CD14-positive monocyte (primary cell): ENCODE results near the gene RGS3. TPM values are rescaled to one million over a fixed set of nuclear protein-coding genes. Genes with fewer than 3 reads are reported as not detected.
A peak's percentile ranks its signal among the peaks of the same experiment; 100 is the strongest.

Source experiments
- DNase-seq, 3 donors: peaks; one replicate each; pipeline ENCODE4 v3.0.0-alpha.2; 2011 to 2022
- H2AFZ ChIP-seq: 2 replicates; pipeline ENCODE4 v1.6.0; 2012; ENCODE audit warnings: mild to moderate bottlenecking, low read depth, low read length, inconsistent platforms; ENCODE audit not compliant: insufficient read depth, poor library complexity, severe bottlenecking
- H3K27ac ChIP-seq, 2 donors: 1 replicate in 1 of 2; 2 replicates in 1 of 2; pipeline ENCODE4 v1.5.1; 2012 to 2013; ENCODE audit warnings: low read length in 2 of 2, control low read depth in 1 of 2, inconsistent platforms in 1 of 2, low read depth in 1 of 2, mild to moderate bottlenecking in 1 of 2
- H3K27me3 ChIP-seq, 2 donors: one replicate each; pipeline versions ENCODE4 v1.6.0 to v1.6.1; 2011 to 2013; ENCODE audit warnings: low read length in 2 of 2; ENCODE audit not compliant: control insufficient read depth in 2 of 2, insufficient read depth in 2 of 2
- H3K36me3 ChIP-seq, 2 donors: replicated peaks in 1 of 2; 1 replicate in 1 of 2; 2 replicates in 1 of 2; pipeline versions ENCODE4 v1.5.1 to v1.6.1; 2012 to 2013; ENCODE audit warnings: low read length in 2 of 2, control low read depth in 1 of 2, inconsistent platforms in 1 of 2, mild to moderate bottlenecking in 1 of 2; ENCODE audit not compliant: insufficient read depth in 2 of 2, control insufficient read depth in 1 of 2
- H3K4me1 ChIP-seq, 2 donors: 1 replicate in 1 of 2; 2 replicates in 1 of 2; pipeline versions ENCODE4 v1.5.1 to v1.6.1; 2012 to 2013; ENCODE audit warnings: low read length in 2 of 2, control low read depth in 1 of 2, inconsistent platforms in 1 of 2, mild to moderate bottlenecking in 1 of 2, moderate library complexity in 1 of 2; ENCODE audit not compliant: insufficient read depth in 2 of 2, control insufficient read depth in 1 of 2
- H3K4me2 ChIP-seq: replicated peaks from 2 replicates; pipeline ENCODE3; 2012; ENCODE audit warnings: low read length, moderate library complexity, mild to moderate bottlenecking; ENCODE audit not compliant: poor library complexity, severe bottlenecking; ENCODE audit errors: extremely low read depth
- H3K4me3 ChIP-seq, 3 experiments: fragments of 200-600 bp in 1 of 3; sonication (generic) in 1 of 3; replicated peaks in 1 of 3; 1 replicate in 2 of 3; 2 replicates in 1 of 3; pipeline ENCODE4 v1.5.1; 2011 to 2013; ENCODE audit warnings: low read length in 3 of 3, mild to moderate bottlenecking in 3 of 3, control low read depth in 2 of 3, low read depth in 2 of 3, inconsistent platforms in 1 of 3, moderate library complexity in 1 of 3
- H3K79me2 ChIP-seq: 2 replicates; pipeline ENCODE4 v1.6.0; 2012; ENCODE audit warnings: mild to moderate bottlenecking, control low read depth, inconsistent platforms, low read length, moderate library complexity; ENCODE audit not compliant: insufficient read depth
- H3K9ac ChIP-seq: 2 replicates; pipeline ENCODE4 v1.6.0; 2017; ENCODE audit warnings: low read length, mild to moderate bottlenecking; ENCODE audit not compliant: insufficient read depth, poor library complexity, severe bottlenecking
- H3K9me3 ChIP-seq, 2 donors: replicated peaks in 1 of 2; 1 replicate in 1 of 2; 2 replicates in 1 of 2; pipeline versions ENCODE4 v1.5.1 to v1.6.1; 2012 to 2013; ENCODE audit warnings: low read length in 2 of 2, control low read depth in 1 of 2; ENCODE audit not compliant: control insufficient read depth in 1 of 2, insufficient read depth in 1 of 2
- H4K20me1 ChIP-seq: 2 replicates; pipeline ENCODE4 v1.6.0; 2012; ENCODE audit warnings: mild to moderate bottlenecking, low read length, control low read depth, moderate library complexity; ENCODE audit not compliant: insufficient read depth
- H3K27ac Mint-ChIP-seq, 7 donors: one replicate each; pipeline ENCODE4 v1.8.0; 2020; ENCODE audit warnings: mild to moderate bottlenecking in 7 of 7, mixed read lengths in 7 of 7, moderate library complexity in 6 of 7, inconsistent platforms in 2 of 7
- H3K27me3 Mint-ChIP-seq, 3 donors: one replicate each; pipeline ENCODE4 v1.8.0; 2021 to 2022; ENCODE audit warnings: low read depth in 3 of 3, mild to moderate bottlenecking in 3 of 3, mixed read lengths in 3 of 3, moderate library complexity in 3 of 3, inconsistent platforms in 1 of 3
- H3K36me3 Mint-ChIP-seq, 2 donors: one replicate each; pipeline ENCODE4 v1.8.0; 2020; ENCODE audit warnings: mixed read lengths in 2 of 2, inconsistent platforms in 1 of 2, mild to moderate bottlenecking in 1 of 2
- H3K4me1 Mint-ChIP-seq: one replicate; pipeline ENCODE4 v1.8.0; 2020; ENCODE audit warnings: mild to moderate bottlenecking, mixed read lengths
- H3K4me3 Mint-ChIP-seq, 2 donors: one replicate each; pipeline ENCODE4 v1.8.0; 2020; ENCODE audit warnings: mild to moderate bottlenecking in 2 of 2, mixed read lengths in 2 of 2, moderate library complexity in 1 of 2
- H3K9me3 Mint-ChIP-seq, 7 donors: one replicate each; pipeline ENCODE4 v1.8.0; 2020 to 2022; ENCODE audit warnings: mixed read lengths in 7 of 7, mild to moderate bottlenecking in 6 of 7, moderate library complexity in 6 of 7, inconsistent platforms in 2 of 7
- CTCF ChIP-seq: fragments of 200-600 bp; IDR thresholded peaks from one replicate; pipeline ENCODE4 v1.8.0; 2022; ENCODE audit warnings: antibody characterized with exemption, mild to moderate bottlenecking
- whole genome bisulfite sequencing: methylation state at CpG from one replicate; pipeline ENCODE4 v1.1.5; 2013; ENCODE audit warnings: missing lambda C conversion rate; ENCODE audit not compliant: insufficient coverage; 5-methylcytosine and 5-hydroxymethylcytosine counted together
- intact Hi-C, 2 donors: fragments of 100-400 bp; cut with micrococcal nuclease; formaldehyde crosslinking; loops; one replicate each; pipeline versions ENCODE4 v1.15.0 to v1.15.1; 2023
- polyA plus RNA-seq, 3 donors: library from polyadenylated mRNA; depleted of rRNA in 1 of 3; unstranded in 2 of 3; stranded (reverse) in 1 of 3; fragments of 300-500 nt in 2 of 3; fragments of >200 nt in 1 of 3; fragmentation: Illumina TruSeq in 2 of 3; gene quantifications; 1 replicate in 2 of 3; 2 replicates in 1 of 3; pipeline ENCODE4 v1.2.3, GENCODE V29; 2012 to 2021

The RGS3 gene
- polyA plus RNA-seq, 3 donors, result 9.1 to 16.2 (median 15.8) TPM

DNA sequence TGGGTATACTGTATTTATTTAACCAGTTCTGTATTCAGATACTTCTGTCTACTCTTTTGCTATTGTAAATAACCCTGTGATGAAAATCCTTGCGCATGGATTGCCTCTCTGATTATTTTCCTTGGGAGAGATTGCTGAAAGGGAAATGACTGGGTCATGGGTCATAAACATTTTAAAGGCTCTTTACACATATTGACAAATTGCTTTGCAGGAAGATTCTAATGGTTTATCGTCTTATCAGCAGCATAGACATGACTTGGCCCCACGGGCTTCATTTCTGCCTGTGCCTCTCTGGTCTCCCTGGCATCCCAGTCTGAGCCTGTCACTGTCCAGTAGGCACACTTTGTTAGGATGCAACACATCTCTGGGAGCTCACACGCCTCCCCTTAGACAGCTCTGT, 52.3 kb downstream of the RGS3 start:
- Histone ChIP-seq H3K9me3 (no peaks in the 10 kb centered on the region), H3K4me1 (peaks cover 13 to 20% of the 10 kb centered on the region in 2 donors), H3K4me3 (no peak overlapping the region), H3K79me2 (no peaks in the 10 kb centered on the region), H3K9ac (no peak overlapping the region), H3K27ac (no peak overlapping the region), H4K20me1 (no peaks in the 10 kb centered on the region), H3K36me3 (no peaks in the 10 kb centered on the region), H2AFZ (no peak overlapping the region), H3K4me2 (no peak overlapping the region), H3K27me3 (no peaks in the 10 kb centered on the region)
- peak overlapping the region in 1 of 7 donors; percentile 26 for H3K27ac Mint-ChIP-seq
- peaks cover 0 to 2% (median 0%) of the 10 kb centered on the region in 7 donors for H3K9me3 Mint-ChIP-seq
- no peak overlapping the region for H3K4me3 Mint-ChIP-seq
- no peak for TF ChIP-seq CTCF
- H3K36me3 Mint-ChIP-seq, result peaks cover 0 to 1% of the 10 kb centered on the region in 2 donors
- WGBS, result 96% methylated on average over 3 of the region's 4 CpGs
- H3K27me3 Mint-ChIP-seq, result no peaks in the 10 kb centered on the region
- intact Hi-C loops, result no loop called here
- DNase-seq, result no peak
- H3K4me1 Mint-ChIP-seq, result peaks cover 27% of the 10 kb centered on the region

DNA sequence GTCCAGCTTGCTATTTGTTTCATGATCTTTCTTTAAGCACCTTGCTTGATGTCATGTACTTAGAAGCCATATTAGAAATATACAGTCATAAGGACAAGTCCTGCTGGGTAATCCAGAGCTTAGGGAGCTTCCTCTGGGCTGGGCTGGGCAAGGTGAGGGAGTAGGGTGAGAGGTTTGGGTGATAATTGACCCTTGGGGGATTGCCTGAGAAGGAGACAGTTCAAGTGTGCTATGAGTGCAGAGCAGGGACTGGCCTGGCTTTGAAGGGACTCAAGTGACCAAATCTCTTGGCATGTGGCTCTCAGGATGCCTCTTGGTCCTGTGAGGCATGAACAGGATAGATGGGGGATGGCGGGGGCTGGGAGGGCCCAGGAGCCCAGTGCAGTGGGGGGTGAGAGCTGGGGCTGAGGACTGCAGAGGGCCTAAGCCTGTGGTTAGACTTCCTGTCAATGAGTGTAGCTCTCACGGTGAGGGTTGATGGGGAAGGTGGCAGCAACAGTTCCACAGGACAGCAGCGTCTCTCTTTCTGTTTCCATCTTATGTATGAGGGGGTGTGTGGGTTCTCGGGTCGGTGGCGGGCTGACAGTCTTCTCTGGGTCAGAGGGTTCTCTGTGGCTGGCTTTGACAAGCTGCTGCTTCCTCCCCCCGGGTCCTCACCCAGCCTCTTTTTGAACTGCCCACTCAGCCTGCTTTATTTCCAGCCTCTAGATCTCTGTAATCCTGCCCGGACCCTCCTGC, 53.5 kb downstream of the RGS3 start:
- 19% methylated on average over 2 of the region's 8 CpGs for WGBS
- H4K20me1 ChIP-seq, result no peaks in the 10 kb centered on the region
- H2AFZ ChIP-seq, result peak overlapping the region; percentile 25
- Mint-ChIP-seq H3K27ac (peak overlapping the region in 3 of 7 donors; percentile 42 to 50 (median 50)), H3K4me3 (peak overlapping the region in 1 of 2 donors; percentile 39), H3K9me3 (peaks cover 0 to 2% (median 0%) of the 10 kb centered on the region in 7 donors), H3K36me3 (peaks cover 0 to 2% of the 10 kb centered on the region in 2 donors), H3K27me3 (no peaks in the 10 kb centered on the region), H3K4me1 (peaks cover 23% of the 10 kb centered on the region)
- H3K4me3 ChIP-seq, result no peak overlapping the region
- H3K36me3 ChIP-seq, result no peaks in the 10 kb centered on the region
- H3K4me1 ChIP-seq, result peaks cover 9 to 14% of the 10 kb centered on the region in 2 donors
- no peak overlapping the region for H3K4me2 ChIP-seq
- no peaks in the 10 kb centered on the region for H3K79me2 ChIP-seq
- H3K9ac ChIP-seq, result no peak overlapping the region
- no peaks in the 10 kb centered on the region for H3K27me3 ChIP-seq
- no peaks in the 10 kb centered on the region for H3K9me3 ChIP-seq
- TF ChIP-seq CTCF, result no peak
- H3K27ac ChIP-seq, result no peak overlapping the region
- intact Hi-C loops, result no loop called here
- DNase-seq, result no peak
